KMS-11 (cell line): ENCODE data around the gene PCNX2.

Experiments
- H2AFZ ChIP-seq: fragments of 200-600 bp; sonication (generic); 2 replicates; pipeline ENCODE4 v1.6.1; 2016; ENCODE audit warnings: antibody characterized with exemption, mixed run types, low read depth
- H3K27ac ChIP-seq: fragments of 200-600 bp; sonication (generic); 2 replicates; pipeline ENCODE4 v1.6.1; 2016; ENCODE audit warnings: mild to moderate bottlenecking, mixed run types
- H3K27me3 ChIP-seq: fragments of 200-600 bp; sonication (generic); 2 replicates; pipeline ENCODE4 v1.6.1; 2017; ENCODE audit warnings: mild to moderate bottlenecking, low read depth, mixed run types, moderate library complexity; ENCODE audit not compliant: insufficient read depth
- H3K36me3 ChIP-seq: fragments of 200-600 bp; sonication (generic); 2 replicates; pipeline ENCODE4 v1.6.1; 2017; ENCODE audit warnings: mild to moderate bottlenecking, mixed run types; ENCODE audit not compliant: insufficient read depth
- H3K4me1 ChIP-seq: fragments of 200-600 bp; sonication (generic); 2 replicates; pipeline ENCODE4 v1.6.1; 2016; ENCODE audit warnings: mild to moderate bottlenecking, low read depth, mixed run types; ENCODE audit not compliant: poor library complexity, severe bottlenecking
- H3K4me2 ChIP-seq: fragments of 200-600 bp; sonication (generic); 2 replicates; pipeline ENCODE4 v1.7.0; 2016; ENCODE audit warnings: mild to moderate bottlenecking, mixed run types
- H3K4me3 ChIP-seq: fragments of 200-600 bp; sonication (generic); IDR thresholded peaks from 2 replicates; pipeline ENCODE4 v1.6.1; 2017; ENCODE audit warnings: low read depth, low read length, mixed read lengths; ENCODE audit not compliant: insufficient read depth
- H3K79me2 ChIP-seq: fragments of 200-600 bp; sonication (generic); 2 replicates; pipeline ENCODE4 v1.6.1; 2016; ENCODE audit warnings: low read depth, mixed run types; ENCODE audit not compliant: insufficient read depth
- H3K9ac ChIP-seq: fragments of 200-600 bp; sonication (generic); 2 replicates; pipeline ENCODE4 v1.6.1; 2016; ENCODE audit warnings: mild to moderate bottlenecking, mixed run types
- H4K20me1 ChIP-seq: fragments of 200-600 bp; sonication (generic); 2 replicates; pipeline ENCODE4 v1.6.1; 2016; ENCODE audit warnings: mild to moderate bottlenecking, mixed run types; ENCODE audit not compliant: insufficient read depth
- TF ChIP-seq, protein P1 (sequence below): fragments of 200-600 bp; sonication (generic); conservative IDR thresholded peaks from 2 replicates; pipeline ENCODE4 v1.6.1; 2017; ENCODE audit warnings: low read depth, mild to moderate bottlenecking, antibody characterized with exemption, low read length, moderate library complexity, mixed read lengths

The PCNX2 gene

DNA sequence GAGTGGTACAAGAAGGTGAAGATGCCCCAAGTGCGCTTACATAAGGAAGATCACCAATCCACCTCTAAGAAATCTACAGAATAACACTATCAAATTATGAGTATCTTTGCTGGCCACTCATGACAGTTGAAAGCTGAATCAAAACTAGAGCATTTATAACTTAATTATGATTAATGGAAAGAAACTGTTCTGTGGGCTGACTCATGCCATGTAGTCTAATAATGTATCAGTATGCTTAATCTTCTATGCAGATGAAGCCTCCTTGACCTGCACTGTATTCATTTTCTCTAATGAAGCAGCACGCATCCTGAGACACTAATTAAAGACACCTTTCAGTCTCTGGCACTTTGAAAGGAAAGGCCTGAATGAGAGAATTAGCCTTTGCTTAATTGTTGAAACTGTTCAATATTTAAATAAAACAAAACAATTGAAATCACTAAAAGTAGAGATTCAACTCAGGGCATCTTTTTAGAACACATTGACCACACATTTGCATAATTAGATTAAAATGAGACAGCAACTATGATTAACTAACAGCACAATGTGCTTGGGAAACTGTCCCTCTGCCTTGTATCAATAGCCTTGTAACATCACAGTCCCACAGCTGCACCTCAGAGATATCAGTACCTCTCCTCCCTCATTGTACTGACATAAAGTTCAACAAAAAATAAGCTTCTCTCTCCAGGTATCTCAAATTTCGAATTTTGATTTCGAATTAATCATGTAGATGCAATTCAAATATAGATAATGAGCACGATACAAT lies 239.5 kb downstream of the PCNX2 start:
- Histone ChIP-seq H3K4me2 (no peak overlapping the region), H3K27me3 (no peaks in the 10 kb centered on the region), H3K4me3 (no peak overlapping the region), H3K36me3 (no peaks in the 10 kb centered on the region), H2AFZ (no peak overlapping the region), H3K79me2 (no peaks in the 10 kb centered on the region), H3K4me1 (no peaks in the 10 kb centered on the region), H3K9ac (no peak overlapping the region), H3K27ac (no peak overlapping the region), H4K20me1 (no peaks in the 10 kb centered on the region)
- TF ChIP-seq, protein P1, sequence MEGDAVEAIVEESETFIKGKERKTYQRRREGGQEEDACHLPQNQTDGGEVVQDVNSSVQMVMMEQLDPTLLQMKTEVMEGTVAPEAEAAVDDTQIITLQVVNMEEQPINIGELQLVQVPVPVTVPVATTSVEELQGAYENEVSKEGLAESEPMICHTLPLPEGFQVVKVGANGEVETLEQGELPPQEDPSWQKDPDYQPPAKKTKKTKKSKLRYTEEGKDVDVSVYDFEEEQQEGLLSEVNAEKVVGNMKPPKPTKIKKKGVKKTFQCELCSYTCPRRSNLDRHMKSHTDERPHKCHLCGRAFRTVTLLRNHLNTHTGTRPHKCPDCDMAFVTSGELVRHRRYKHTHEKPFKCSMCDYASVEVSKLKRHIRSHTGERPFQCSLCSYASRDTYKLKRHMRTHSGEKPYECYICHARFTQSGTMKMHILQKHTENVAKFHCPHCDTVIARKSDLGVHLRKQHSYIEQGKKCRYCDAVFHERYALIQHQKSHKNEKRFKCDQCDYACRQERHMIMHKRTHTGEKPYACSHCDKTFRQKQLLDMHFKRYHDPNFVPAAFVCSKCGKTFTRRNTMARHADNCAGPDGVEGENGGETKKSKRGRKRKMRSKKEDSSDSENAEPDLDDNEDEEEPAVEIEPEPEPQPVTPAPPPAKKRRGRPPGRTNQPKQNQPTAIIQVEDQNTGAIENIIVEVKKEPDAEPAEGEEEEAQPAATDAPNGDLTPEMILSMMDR: no peak

DNA sequence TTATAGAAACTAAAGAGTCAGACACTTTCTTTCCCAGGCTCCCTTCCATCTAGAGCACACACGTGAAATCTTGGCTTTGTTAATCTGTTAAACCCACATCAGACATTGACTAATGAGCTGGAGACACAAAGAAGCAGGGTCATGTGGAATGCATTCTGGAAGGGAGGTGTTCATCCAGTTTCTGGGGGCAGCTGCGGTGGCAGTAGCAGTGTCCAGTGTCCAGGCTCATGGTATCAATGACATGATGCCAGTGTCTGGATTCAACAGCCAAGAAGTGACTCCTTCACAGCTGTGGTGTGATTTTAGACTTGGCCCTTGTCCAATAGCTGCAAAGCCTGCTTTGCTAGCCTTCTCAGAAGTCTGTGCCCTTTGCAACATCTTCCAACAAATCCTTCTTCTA lies 249.9 kb downstream of the PCNX2 start:
- H2AFZ ChIP-seq: no peak overlapping the region
- no peak overlapping the region for H3K4me2 ChIP-seq
- TF ChIP-seq, protein P1: no peak
- H3K27ac ChIP-seq: no peak overlapping the region
- H3K4me1 ChIP-seq: no peaks in the 10 kb centered on the region
- no peak overlapping the region for H3K4me3 ChIP-seq
- no peaks in the 10 kb centered on the region for H3K36me3 ChIP-seq
- no peaks in the 10 kb centered on the region for H3K79me2 ChIP-seq
- H3K9ac ChIP-seq: no peak overlapping the region
- H4K20me1 ChIP-seq: no peaks in the 10 kb centered on the region
- no peaks in the 10 kb centered on the region for H3K27me3 ChIP-seq

DNA sequence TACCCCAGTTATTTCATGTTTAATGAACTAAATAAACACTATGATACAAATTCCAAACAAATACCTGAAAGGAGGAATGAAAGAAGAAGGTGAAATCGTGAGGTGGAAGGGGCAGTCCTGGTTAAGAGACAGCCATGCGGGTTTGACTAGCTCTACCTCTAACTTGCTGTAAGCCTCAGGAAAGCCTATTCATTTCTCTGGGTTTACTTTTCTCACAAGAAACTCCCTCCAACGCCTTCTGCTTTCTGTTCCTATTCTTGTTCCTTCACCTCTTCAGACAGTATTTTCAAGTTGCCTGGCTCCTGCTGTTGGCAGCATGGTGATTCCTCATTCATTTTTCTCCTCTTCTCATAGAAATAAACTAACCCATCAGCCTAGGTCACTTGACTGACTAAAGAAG lies 252.7 kb downstream of the PCNX2 start:
- Histone ChIP-seq H3K4me3 (no peak overlapping the region), H3K79me2 (no peaks in the 10 kb centered on the region), H3K9ac (no peak overlapping the region), H3K4me2 (no peak overlapping the region), H2AFZ (no peak overlapping the region), H3K4me1 (no peaks in the 10 kb centered on the region), H3K27me3 (no peaks in the 10 kb centered on the region), H3K27ac (no peak overlapping the region), H4K20me1 (no peaks in the 10 kb centered on the region), H3K36me3 (no peaks in the 10 kb centered on the region)
- TF ChIP-seq, protein P1: no peak

DNA sequence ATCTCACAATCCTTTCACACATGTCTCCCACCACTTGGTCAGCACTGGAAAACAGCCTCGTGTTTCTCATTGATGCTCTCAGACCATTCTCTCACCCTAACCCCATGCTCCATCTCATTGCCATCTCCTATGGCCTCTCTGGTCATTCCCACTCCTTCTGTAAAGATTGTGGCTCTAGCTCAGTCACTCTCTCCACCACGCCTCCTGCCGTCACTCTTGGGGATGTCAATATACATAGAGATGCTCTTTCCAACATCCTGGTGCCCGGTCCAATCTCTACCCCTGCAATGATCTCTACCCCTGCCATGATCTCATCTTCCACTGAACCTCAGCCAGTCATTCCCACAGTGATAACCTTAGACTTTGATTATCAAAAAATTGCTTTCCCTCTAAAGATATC lies 255.0 kb downstream of the PCNX2 start:
- H3K79me2 ChIP-seq: no peaks in the 10 kb centered on the region
- H4K20me1 ChIP-seq: no peaks in the 10 kb centered on the region
- no peaks in the 10 kb centered on the region for H3K36me3 ChIP-seq
- H3K9ac ChIP-seq: no peak overlapping the region
- no peaks in the 10 kb centered on the region for H3K27me3 ChIP-seq
- no peak overlapping the region for H3K4me3 ChIP-seq
- no peak overlapping the region for H2AFZ ChIP-seq
- H3K27ac ChIP-seq: no peak overlapping the region
- no peak overlapping the region for H3K4me2 ChIP-seq
- TF ChIP-seq, protein P1: no peak
- no peaks in the 10 kb centered on the region for H3K4me1 ChIP-seq
